Fibroblast of villous mesenchyme (primary cell): ENCODE results near the gene SNX25. TPM values are rescaled to one million over a fixed set of nuclear protein-coding genes. Genes with fewer than 3 reads are reported as not detected.

Experiments
- DNase-seq: peaks from one replicate; pipeline ENCODE4 v3.0.0-alpha.2; 2010; ENCODE audit warnings: low read depth
- H3K4me3 ChIP-seq: 2 replicates; pipeline ENCODE4 v1.5.1; 2011; ENCODE audit warnings: low read depth, mild to moderate bottlenecking, low read length
- total RNA-seq: library from RNA; depleted of rRNA; stranded (reverse); fragments of >200 nt; gene quantifications from 2 replicates; pipeline ENCODE4 v1.2.3, GENCODE V29; 2012
- TF ChIP-seq, protein P1 (sequence below): IDR thresholded peaks from 2 replicates; pipeline ENCODE4 v1.5.1; 2012; ENCODE audit warnings: low read depth, mild to moderate bottlenecking, low read length; ENCODE audit not compliant: insufficient read depth

Gene SNX25
- total RNA-seq, 1 donor: 47.1 TPM

DNA sequence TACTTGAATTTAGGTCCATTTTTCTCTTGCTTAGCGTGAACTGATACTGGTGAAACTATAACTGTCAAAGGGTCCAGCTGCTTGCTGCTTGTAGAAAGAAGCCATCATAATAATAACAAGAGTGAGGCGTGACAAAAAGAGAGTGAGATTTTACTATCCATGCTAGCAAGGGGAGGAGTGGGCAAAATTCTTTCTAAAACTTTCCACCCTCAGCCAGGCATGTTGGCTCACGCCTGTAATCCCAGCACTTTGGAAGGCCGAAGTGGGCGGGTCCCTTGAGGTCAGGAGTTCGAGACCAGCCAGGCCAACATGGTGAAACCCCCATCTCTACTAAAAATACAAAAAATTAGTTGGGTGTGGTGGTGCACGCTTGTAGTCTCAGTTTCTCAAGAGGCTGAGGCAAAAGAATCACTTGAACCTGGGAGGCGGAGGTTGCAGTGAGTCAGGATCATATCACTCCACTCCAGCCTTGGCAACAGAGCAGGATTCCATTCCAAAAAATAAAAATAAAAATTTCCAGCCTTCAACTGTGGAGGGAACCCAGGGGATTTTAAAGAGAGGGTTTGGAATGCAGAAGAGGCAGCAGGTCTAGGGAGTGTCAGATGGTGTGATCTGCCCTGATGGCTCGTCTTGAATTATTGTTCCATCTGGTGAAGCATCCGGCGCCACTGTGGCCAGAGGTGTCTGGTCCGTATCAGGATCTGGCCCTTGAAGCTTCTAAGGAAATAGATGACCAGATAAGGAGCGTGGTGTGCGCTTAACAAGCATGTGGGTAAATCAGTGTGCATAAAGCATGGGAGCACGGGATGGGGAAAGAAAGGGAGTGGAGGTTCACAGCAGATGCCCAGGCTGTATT, 134.6 kb downstream of the SNX25 start:
- no peak overlapping the region for H3K4me3 ChIP-seq
- TF ChIP-seq, protein P1, sequence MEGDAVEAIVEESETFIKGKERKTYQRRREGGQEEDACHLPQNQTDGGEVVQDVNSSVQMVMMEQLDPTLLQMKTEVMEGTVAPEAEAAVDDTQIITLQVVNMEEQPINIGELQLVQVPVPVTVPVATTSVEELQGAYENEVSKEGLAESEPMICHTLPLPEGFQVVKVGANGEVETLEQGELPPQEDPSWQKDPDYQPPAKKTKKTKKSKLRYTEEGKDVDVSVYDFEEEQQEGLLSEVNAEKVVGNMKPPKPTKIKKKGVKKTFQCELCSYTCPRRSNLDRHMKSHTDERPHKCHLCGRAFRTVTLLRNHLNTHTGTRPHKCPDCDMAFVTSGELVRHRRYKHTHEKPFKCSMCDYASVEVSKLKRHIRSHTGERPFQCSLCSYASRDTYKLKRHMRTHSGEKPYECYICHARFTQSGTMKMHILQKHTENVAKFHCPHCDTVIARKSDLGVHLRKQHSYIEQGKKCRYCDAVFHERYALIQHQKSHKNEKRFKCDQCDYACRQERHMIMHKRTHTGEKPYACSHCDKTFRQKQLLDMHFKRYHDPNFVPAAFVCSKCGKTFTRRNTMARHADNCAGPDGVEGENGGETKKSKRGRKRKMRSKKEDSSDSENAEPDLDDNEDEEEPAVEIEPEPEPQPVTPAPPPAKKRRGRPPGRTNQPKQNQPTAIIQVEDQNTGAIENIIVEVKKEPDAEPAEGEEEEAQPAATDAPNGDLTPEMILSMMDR: no peak
- peak; percentile 90 for DNase-seq

DNA sequence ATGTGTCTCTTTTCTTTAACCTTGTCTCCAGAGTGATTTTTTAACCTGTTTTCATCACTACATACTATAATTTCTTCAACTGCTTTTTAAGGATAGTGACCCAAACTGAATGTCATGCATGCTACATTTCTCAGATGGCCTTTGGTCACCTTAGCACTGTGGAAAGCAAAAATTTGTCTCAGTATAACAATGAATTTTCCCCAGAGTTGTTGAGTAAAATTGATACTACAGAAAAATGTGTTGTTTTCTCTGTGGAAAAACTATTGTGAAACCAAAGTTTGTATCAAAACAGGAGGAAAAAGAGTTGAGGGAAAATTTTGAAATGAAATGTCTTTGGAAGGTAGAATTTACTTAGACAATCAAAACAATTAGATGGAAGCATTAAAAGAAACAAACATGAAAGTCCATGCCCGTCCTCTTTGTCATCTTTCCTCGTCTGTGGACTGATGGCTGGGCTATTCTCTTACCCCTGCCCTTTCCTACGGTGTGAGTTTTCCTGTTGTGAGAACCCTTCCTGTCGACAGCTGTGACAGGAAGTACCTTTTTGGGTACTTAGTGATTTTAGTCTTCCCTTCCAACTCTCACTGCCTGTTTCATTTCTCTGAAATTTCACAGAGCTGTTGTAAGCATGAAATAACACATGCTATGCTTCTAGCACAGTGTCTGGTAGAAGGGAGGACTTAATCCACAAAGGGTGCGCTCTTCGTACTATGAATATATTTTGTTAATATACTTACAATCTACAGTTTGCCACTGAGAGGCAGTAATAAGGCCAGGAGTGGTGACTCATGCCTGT, 135.5 kb downstream of the SNX25 start:
- TF ChIP-seq, protein P1: no peak
- H3K4me3 ChIP-seq: no peak overlapping the region
- peak; percentile 29 for DNase-seq

DNA sequence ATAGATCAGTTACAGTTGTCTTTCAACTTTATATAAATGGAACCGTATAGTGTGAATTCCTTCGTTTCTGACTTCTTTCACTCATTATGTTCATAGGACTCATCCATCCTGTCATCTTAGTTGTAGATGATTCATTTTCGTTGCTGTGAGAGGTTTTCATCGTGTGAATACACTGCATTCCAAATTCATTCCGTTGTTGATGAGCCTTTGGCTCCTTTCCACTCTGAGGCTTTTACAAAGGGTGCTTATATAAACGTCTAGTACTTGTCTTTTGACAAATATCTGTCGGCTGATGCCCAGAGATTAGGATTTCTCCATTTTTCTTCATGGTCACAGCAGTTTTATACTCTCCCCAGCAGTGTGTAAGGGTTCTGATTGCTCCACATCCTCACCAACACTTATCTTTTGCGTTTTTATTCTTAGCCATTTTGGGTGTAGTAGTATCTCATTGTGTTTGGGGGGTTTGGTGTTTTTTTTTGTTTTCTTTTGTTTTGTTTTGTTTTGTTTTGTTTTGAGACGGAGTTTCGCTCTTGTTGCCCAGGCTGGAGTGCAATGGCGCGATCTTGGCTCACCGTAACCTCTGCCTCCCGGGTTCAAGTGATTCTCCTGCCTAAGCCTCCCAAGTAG, 137.7 kb downstream of the SNX25 start:
- DNase-seq: no peak
- TF ChIP-seq, protein P1: no peak
- no peak overlapping the region for H3K4me3 ChIP-seq

DNA sequence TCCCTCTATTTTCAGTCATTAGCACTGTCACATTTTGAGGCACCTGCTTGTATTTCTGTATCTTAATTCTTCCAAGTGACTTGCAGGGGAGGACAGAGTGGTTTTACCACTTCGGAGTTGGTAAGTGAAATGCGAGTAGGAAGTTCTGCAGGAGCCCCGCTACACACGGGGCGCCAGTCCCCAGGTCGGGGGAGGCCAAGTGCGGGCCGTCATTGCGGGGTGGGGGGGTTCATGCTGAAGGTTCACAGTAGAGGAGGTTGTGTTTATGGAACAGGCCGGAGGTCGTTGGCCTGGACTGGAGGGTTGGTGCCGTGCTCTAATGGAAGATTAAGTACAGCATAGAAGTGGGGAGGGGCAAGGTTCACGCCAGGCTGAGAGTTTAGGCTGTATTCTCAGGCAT, 142.3 kb downstream of the SNX25 start:
- no peak overlapping the region for H3K4me3 ChIP-seq
- TF ChIP-seq, protein P1: no peak

DNA sequence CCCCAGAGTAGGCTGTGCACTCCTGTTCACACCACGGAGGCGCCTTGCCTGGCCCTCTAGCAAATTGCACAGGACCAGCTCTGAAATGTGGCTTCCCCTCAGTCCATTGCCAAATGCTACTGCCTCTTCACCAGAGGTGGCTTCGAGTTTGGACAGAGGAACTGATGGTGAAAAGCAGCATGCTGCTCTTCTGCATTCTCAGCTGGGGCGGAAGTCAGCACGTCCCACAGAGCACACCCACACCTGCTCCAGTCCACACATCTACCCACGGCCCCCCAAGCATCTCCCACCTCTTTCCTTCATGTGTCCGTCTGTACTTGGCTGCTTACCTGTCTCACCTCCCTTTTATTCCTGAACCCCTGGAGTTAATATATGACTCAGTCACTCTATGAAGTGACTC, 142.8 kb downstream of the SNX25 start:
- no peak for DNase-seq
- no peak overlapping the region for H3K4me3 ChIP-seq
- TF ChIP-seq, protein P1: no peak

More for the DNA sequence above, 142.3 kb downstream of the SNX25 start:
- no peak for DNase-seq

DNA sequence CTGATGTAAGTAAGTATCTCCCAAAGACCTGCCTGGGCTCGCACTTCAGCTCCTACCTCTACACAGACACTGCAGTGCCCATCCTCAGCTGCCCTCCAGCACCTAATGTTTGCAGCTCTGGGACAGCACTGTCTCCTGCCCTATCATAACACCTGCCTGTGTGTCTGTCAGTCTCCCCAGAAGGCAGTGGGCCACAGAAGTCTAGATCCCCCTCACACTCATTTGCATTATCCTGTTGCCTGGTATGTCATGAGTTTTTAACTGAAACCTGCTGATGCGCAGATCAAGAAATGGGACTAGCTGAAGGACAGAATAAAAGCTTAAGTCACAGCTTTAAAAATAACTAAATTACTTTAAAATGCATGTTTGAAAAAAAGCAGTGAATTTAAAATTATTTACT, 143.3 kb downstream of the SNX25 start:
- no peak for DNase-seq

More for the DNA sequence above, 143.3 kb downstream of the SNX25 start:
- TF ChIP-seq, protein P1: no peak
- no peak overlapping the region for H3K4me3 ChIP-seq
